Activated B cell treated with CpG ODN at 0.5 μM for 24 hours (primary cell): ENCODE results near the gene RNF31. TPM values are rescaled to one million over a fixed set of nuclear protein-coding genes. Genes with fewer than 3 reads are reported as not detected.
"Not testable (repeated sequence)": the region's sequence is repeated elsewhere in the genome, so short reads cannot be mapped to it uniquely, and the experiment has no call there.

Experiments used
- ATAC-seq: fragments of 200-7000 bp; cut with Tn5 transposase; one replicate; pipeline ENCODE4 v1.10.0; 2021; ENCODE audit warnings: low read depth, mild to moderate bottlenecking, moderate library complexity
- CTCF ChIA-PET: fragments of 350-600 bp; sonication (Branson Sonifier 250); formaldehyde crosslinking; loops from one replicate; lab custom pipeline; 2021; ENCODE audit warnings: antibody characterized with exemption; lab: Charles Lee
- POLR2A ChIA-PET: fragments of 350-600 bp; sonication (Branson Sonifier 250); formaldehyde crosslinking; loops from one replicate; lab custom pipeline; 2021; ENCODE audit warnings: antibody characterized with exemption; lab: Charles Lee
- DNase-seq: peaks from one replicate; pipeline ENCODE4 v3.0.0; 2022
- H3K27ac Mint-ChIP-seq: one replicate; pipeline ENCODE4 v1.8.0; 2020; ENCODE audit warnings: mixed read lengths
- H3K27me3 Mint-ChIP-seq: one replicate; pipeline ENCODE4 v1.8.0; 2021; ENCODE audit warnings: mixed read lengths
- H3K36me3 Mint-ChIP-seq: one replicate; pipeline ENCODE4 v1.8.0; 2021; ENCODE audit warnings: low read depth, mixed read lengths
- H3K4me1 Mint-ChIP-seq: one replicate; pipeline ENCODE4 v1.8.0; 2021; ENCODE audit warnings: mixed read lengths
- H3K4me3 Mint-ChIP-seq: one replicate; pipeline ENCODE4 v1.8.0; 2020; ENCODE audit warnings: mild to moderate bottlenecking, mixed read lengths
- H3K9me3 Mint-ChIP-seq: one replicate; pipeline ENCODE4 v1.8.0; 2020; ENCODE audit warnings: mixed read lengths
- intact Hi-C: fragments of 100-400 bp; cut with micrococcal nuclease; formaldehyde crosslinking; loops from one replicate; pipeline ENCODE4 v1.15.1; 2024
- total RNA-seq: library from RNA; stranded (reverse); gene quantifications from 2 replicates; pipeline ENCODE4 v1.2.3, GENCODE V29; 2022
- TF ChIP-seq, protein P1 (sequence below): fragments of 200-600 bp; IDR thresholded peaks from one replicate; pipeline ENCODE4 v1.8.0; 2022; ENCODE audit warnings: antibody characterized with exemption, mild to moderate bottlenecking

RNF31 gene
- total RNA-seq, 1 donor from 2014 or later = 99.8 TPM

DNA sequence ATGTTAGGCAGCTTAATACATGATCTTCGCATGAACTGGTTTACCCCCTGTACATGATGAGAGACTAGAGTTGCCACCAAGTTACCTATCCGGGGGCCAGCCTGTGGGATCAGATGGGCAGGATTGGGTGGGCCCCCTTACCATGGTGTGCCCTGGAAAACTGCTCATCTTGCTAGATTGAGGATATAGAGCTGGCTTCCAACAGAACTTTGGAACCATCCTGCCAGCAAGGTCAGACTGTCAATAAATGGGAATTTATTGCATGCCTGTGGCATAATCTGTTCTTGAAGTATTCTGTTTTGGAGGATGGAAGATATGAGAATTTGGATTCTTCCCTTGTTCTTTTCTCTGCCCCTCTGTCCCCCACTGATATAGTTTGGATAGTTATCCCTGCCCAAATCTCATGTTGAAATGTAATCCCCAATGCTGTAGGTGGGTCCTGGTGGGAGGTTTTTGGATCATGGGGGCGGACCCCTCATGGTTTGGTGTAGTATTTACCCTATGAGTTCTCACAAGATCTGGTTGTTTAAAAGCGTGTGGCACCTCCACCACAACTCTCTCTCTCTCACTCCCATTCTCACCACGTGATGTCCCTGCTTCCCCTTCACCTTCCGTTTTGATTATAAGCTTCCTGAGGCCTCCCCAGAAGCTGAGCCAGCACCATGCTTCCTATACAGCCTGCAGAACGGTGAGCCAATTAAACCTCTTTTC lies 51.7 kb downstream of the RNF31 start:
- Mint-ChIP-seq H3K4me1 (peaks cover 40% of the 10 kb centered on the region), H3K27ac (peak overlapping the region; percentile 7), H3K27me3 (no peaks in the 10 kb centered on the region), H3K36me3 (peaks cover 40% of the 10 kb centered on the region), H3K9me3 (peaks cover 6% of the 10 kb centered on the region), H3K4me3 (peak overlapping the region; percentile 7)
- intact Hi-C loops = loop anchor here (5.0 kb wide), 1 partner anchor 233 kb away; no protein-coding TSS in a partner anchor
- CTCF ChIA-PET = no interaction called here
- TF ChIP-seq, protein P1, sequence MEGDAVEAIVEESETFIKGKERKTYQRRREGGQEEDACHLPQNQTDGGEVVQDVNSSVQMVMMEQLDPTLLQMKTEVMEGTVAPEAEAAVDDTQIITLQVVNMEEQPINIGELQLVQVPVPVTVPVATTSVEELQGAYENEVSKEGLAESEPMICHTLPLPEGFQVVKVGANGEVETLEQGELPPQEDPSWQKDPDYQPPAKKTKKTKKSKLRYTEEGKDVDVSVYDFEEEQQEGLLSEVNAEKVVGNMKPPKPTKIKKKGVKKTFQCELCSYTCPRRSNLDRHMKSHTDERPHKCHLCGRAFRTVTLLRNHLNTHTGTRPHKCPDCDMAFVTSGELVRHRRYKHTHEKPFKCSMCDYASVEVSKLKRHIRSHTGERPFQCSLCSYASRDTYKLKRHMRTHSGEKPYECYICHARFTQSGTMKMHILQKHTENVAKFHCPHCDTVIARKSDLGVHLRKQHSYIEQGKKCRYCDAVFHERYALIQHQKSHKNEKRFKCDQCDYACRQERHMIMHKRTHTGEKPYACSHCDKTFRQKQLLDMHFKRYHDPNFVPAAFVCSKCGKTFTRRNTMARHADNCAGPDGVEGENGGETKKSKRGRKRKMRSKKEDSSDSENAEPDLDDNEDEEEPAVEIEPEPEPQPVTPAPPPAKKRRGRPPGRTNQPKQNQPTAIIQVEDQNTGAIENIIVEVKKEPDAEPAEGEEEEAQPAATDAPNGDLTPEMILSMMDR = no peak
- no peak for DNase-seq
- no peak for ATAC-seq
- POLR2A ChIA-PET = interaction anchor here (0.6 to 1.3 kb wide), 7 partner anchors 13 to 878 kb away, joined by 3 to 8 read pairs (median 3); partner anchors contain the start of genes CHMP4A and MDP1

DNA sequence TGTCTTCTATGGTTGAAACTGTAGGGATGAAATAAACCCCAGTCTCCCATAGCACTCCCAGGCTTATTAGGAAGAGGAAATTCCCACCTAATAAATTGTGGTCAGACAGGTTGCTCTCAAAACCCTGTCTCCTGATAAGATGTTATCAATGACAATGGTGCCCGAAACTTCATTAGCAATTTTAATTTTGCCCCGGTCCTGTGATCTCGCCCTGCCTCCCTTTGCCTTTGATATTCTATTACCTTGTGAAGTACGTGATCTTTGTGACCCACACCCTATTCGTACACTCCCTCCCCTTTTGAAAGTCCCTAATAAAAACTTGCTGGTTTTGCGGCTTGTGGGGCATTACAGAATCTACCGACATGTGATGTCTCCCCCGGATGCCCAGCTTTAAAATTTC lies 55.2 kb downstream of the RNF31 start:
- H3K9me3 Mint-ChIP-seq, H3K4me3 Mint-ChIP-seq, H3K27me3 Mint-ChIP-seq, ATAC-seq, intact Hi-C loops, H3K27ac Mint-ChIP-seq, DNase-seq: not testable (repeated sequence)
- peaks cover 65% of the 10 kb centered on the region for H3K36me3 Mint-ChIP-seq
- ChIA-PET POLR2A (interaction anchor here (1.2 to 1.4 kb wide), 4 partner anchors 10 to 56 kb away, joined by 3 to 4 read pairs (median 4); partner anchors contain the start of genes CHMP4A and PSME2), CTCF (interaction anchor here (1.4 kb wide), 1 partner anchor 13 kb away, joined by 5 read pairs; the partner anchor contains the start of gene MDP1)
- peaks cover 32% of the 10 kb centered on the region for H3K4me1 Mint-ChIP-seq

DNA sequence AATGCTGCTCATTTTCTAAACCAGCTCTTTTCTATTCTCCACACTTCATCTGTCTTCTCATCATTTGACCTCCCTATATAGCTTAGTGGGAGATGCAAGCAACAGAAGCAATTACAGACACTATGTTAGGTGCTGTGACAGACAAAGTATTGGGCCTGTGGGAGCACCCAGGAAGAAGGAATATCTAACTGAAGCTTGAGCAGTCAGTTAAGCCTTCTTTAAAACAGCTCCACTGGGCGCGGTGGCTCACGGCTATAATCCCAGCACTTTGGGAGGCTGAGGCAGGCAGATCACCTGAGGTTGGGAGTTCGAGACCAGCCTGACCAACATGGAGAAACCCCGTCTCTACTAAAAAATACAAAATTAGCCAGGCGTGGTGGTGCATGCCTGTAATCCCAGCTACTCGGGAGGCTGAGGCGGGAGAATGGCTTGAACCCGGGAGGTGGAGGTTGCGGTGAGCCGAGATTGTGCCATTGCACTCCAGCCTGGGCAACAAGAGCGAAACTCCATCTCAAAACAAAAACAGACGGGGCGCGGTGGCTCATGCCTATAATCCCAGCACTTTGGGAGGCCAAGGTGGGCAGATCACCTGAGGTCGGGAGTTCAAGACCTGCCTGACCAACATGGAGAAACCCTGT lies 56.1 kb downstream of the RNF31 start:
- DNase-seq, H3K4me3 Mint-ChIP-seq, intact Hi-C loops, ATAC-seq, H3K27me3 Mint-ChIP-seq, H3K27ac Mint-ChIP-seq, H3K9me3 Mint-ChIP-seq: not testable (repeated sequence)
- Mint-ChIP-seq H3K4me1 (peaks cover 35% of the 10 kb centered on the region), H3K36me3 (peaks cover 73% of the 10 kb centered on the region)
- ChIA-PET CTCF (interaction anchor here (0.6 to 1.4 kb wide), 2 partner anchors 13 to 1391 kb away, joined by 4 to 5 read pairs; partner anchors contain the start of gene MDP1), POLR2A (interaction anchor here (0.7 to 1.4 kb wide), 6 partner anchors 9 to 66 kb away, joined by 3 to 4 read pairs (median 4); partner anchors contain the start of genes CHMP4A and PSME2)

DNA sequence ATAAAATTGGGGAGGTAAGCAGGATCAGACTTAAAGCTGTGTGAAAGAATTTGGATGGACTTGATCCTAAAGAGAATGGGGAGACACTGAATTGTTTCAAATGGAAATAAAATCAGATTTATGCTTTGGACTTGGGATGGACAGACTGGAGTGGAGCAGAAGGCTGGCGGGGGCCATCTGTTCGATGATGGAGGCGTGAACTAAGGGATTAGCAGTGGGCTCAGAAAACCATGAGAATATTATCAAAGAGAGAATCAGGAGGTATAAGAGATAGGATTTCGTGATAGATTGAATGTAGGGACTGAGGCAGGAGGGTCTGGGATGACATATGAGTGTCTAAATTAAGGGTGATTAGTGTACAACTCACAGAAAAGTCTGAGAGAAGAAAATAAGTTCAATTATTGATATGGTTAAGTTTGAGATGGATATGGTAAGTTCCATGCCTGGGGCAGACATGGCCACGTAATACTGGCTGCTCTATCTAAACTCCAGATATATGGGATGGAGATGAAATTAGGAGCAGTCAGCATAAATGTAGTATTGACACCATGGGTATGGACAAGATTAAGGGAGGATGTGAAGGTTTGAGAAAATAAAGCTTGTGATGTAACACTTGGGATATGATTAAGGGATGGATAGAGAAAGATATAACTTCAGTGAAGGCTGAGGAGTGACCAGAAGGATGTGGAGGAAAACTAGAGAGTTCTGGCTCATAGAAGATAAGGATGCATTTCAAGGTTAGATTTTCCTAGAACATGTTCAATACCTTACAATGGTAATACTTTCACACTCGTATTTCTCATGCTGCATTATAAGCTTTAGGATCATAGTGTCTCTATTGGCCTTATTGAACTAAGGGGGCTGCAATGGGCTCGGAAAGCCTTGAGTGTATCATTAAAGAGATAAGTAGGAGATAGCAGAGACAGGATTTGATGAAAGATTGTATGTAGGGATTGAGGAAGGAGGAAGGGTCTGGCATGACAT lies 57.2 kb downstream of the RNF31 start:
- no peak for ATAC-seq

DNA sequence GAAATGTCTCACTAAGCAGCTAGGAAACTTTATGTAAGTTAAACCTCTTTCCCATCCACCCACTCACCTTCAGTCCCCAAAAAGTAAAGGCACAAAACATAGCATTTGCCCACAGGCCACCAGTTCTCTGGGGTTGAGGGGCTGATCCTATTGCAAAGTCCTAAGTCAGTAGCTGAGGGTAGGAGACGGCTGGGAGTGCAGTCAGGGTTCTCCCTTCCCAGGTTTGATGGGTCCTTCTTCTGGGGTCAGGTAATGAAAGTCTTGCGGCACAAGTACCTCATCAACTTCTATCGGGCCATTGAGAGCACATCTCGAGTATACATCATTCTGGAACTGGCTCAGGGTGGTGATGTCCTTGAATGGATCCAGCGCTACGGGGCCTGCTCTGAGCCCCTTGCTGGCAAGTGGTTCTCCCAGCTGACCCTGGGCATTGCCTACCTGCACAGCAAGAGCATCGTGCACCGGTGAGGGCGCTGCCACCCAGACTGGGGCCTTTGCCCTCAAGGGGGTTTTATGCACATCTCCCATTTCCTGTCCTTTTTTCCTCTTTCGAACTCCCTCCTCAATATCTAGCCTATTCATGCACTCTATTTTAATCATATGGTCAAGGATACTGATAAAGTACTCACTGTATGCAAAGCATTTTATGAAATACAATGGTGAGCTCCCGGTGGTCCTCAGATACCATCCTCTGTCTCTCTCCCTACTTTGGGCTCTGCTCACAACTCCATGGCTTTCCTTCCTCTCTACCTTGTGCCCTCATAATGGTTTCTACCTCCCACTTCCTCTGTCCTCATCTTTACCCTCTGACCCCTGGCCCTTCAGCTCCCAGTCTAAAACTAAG lies 59.2 kb downstream of the RNF31 start:
- peaks cover 6% of the 10 kb centered on the region for H3K9me3 Mint-ChIP-seq
- TF ChIP-seq, protein P1 = no peak
- H3K36me3 Mint-ChIP-seq = peaks cover 83% of the 10 kb centered on the region
- peaks cover 31% of the 10 kb centered on the region for H3K4me1 Mint-ChIP-seq
- no peak overlapping the region for H3K4me3 Mint-ChIP-seq
- H3K27ac Mint-ChIP-seq = peak overlapping the region; percentile 57
- ChIA-PET POLR2A (interaction anchor here (0.6 to 1.6 kb wide), 6 partner anchors 10 to 1395 kb away, joined by 3 to 9 read pairs (median 3); partner anchors contain the start of genes MDP1 and TM9SF1), CTCF (no interaction called here)
- intact Hi-C loops = no loop called here
- DNase-seq (no peak), ATAC-seq (no peak)
- H3K27me3 Mint-ChIP-seq = no peaks in the 10 kb centered on the region

More for the DNA sequence above, 57.2 kb downstream of the RNF31 start:
- POLR2A ChIA-PET = interaction anchor here (0.7 to 1.4 kb wide), 5 partner anchors 8 to 119 kb away, joined by 3 to 5 read pairs (median 4); partner anchors contain the start of genes CHMP4A, MDP1 and PSME1
- Mint-ChIP-seq H3K27me3 (no peaks in the 10 kb centered on the region), H3K4me1 (peaks cover 26% of the 10 kb centered on the region), H3K36me3 (peaks cover 70% of the 10 kb centered on the region), H3K9me3 (peaks cover 6% of the 10 kb centered on the region), H3K4me3 (no peak overlapping the region), H3K27ac (no peak overlapping the region)
- CTCF ChIA-PET = no interaction called here
- intact Hi-C loops = no loop called here
- no peak for DNase-seq
- TF ChIP-seq, protein P1 = no peak
